K562 (cell line): ENCODE results near the gene WWOX. TPM values are rescaled to one million over a fixed set of nuclear protein-coding genes. Genes with fewer than 3 reads are reported as not detected.

ENCODE experiments used
- ATAC-seq: fragments of 200-7000 bp; cut with Tn5 transposase; 3 replicates; pipeline ENCODE4 v1.9.1; 2020; ENCODE audit warnings: moderate library complexity
- BruUV-seq: library from RNA; stranded (reverse); fragments of 400-500 nt; replicated peaks from 2 replicates; lab custom pipeline; 2021; lab: Mats Ljungman, UMichigan
- CTCF ChIA-PET: fragments of 300-600 bp; formaldehyde crosslinking; extraction: SDS; loops from one replicate; lab custom pipeline; 2021; ENCODE audit warnings: low intra/inter-chr PET ratio; lab: Yijun Ruan, JAX
- POLR2A ChIA-PET: fragments of 300-600, 350-650 bp; sonication (Branson Sonifier 250); formaldehyde crosslinking; extraction: SDS; loops from one replicate; lab custom pipeline; 2021; ENCODE audit warnings: antibody characterized with exemption, inconsistent platforms; lab: Yijun Ruan, JAX
- DNase-seq, 4 experiments: peaks; one replicate each; pipeline versions ENCODE4 v3.0.0 to v3.0.0-alpha.2; 2011 to 2018; ENCODE audit warnings: low spot score in 3 of 4, mixed read lengths in 3 of 4; ENCODE audit errors: extremely low read depth in 1 of 4
- FAIRE-seq: peaks from 2 replicates; lab custom pipeline; 2011; peaks lifted over from hg19 to GRCh38; lab: Jason Lieb, UNC
- H2AFZ ChIP-seq: 2 replicates; pipeline ENCODE4 v1.6.0; 2011; ENCODE audit warnings: low read depth, low read length, control low read depth, inconsistent platforms
- H3K27ac ChIP-seq: fragments of 200-600 bp; 3 replicates; pipeline ENCODE4 v1.8.0; 2011; ENCODE audit warnings: low read depth, mild to moderate bottlenecking, control low read depth, inconsistent platforms, low read length, moderate library complexity, mixed read lengths; ENCODE audit errors: extremely low read depth
- H3K27me3 ChIP-seq, 2 experiments: fragments of 300-600 bp in 1 of 2; 2 replicates in 1 of 2; 3 replicates in 1 of 2; pipeline versions ENCODE4 v1.6.0 to v1.8.0; 2011; ENCODE audit warnings: inconsistent platforms in 2 of 2, low read length in 2 of 2, mild to moderate bottlenecking in 1 of 2, mixed read lengths in 1 of 2, moderate library complexity in 1 of 2; ENCODE audit not compliant: control insufficient read depth in 2 of 2, insufficient read depth in 2 of 2
- H3K36me3 ChIP-seq: fragments of 300-600 bp; 3 replicates; pipeline ENCODE4 v1.8.0; 2011; ENCODE audit warnings: mild to moderate bottlenecking, low read length, inconsistent platforms; ENCODE audit not compliant: control insufficient read depth, insufficient read depth
- H3K4me1 ChIP-seq, 2 experiments: fragments of 200-600 bp in 1 of 2; replicated peaks in 1 of 2; 2 replicates in 1 of 2; 3 replicates in 1 of 2; pipeline versions ENCODE4 v1.5.1 to v1.8.0; 2011; ENCODE audit warnings: inconsistent platforms in 2 of 2, low read length in 2 of 2, mild to moderate bottlenecking in 1 of 2, mixed read lengths in 1 of 2, moderate library complexity in 1 of 2; ENCODE audit not compliant: control insufficient read depth in 2 of 2, insufficient read depth in 2 of 2
- H3K4me2 ChIP-seq: 2 replicates; pipeline ENCODE4 v1.6.1; 2011; ENCODE audit warnings: low read length, control low read depth, inconsistent platforms, mixed read lengths; ENCODE audit not compliant: insufficient read depth
- H3K4me3 ChIP-seq: fragments of 200-600 bp; sonication (generic), shearing (Covaris generic); 2 replicates; pipeline ENCODE4 v1.5.1; 2016; ENCODE audit warnings: control low read depth, inconsistent platforms
- H3K79me2 ChIP-seq: fragments of 200-600 bp; 3 replicates; pipeline ENCODE4 v1.8.0; 2011; ENCODE audit warnings: low read length, inconsistent platforms; ENCODE audit not compliant: control insufficient read depth, insufficient read depth
- H3K9ac ChIP-seq, 2 experiments: 2 replicates each; pipeline versions ENCODE4 v1.6.0 to v1.6.1; 2011; ENCODE audit warnings: low read depth in 2 of 2, low read length in 2 of 2, control low read depth in 1 of 2, inconsistent platforms in 1 of 2, mild to moderate bottlenecking in 1 of 2, mixed read lengths in 1 of 2; ENCODE audit not compliant: insufficient read depth in 1 of 2
- H3K9me1 ChIP-seq: one replicate; pipeline ENCODE4 v1.6.0; 2011; ENCODE audit warnings: inconsistent platforms, mild to moderate bottlenecking, low read length, moderate library complexity; ENCODE audit not compliant: control insufficient read depth, insufficient read depth
- H3K9me3 ChIP-seq: replicated peaks from 2 replicates; pipeline ENCODE4 v1.5.1; 2011; ENCODE audit warnings: low read depth, low read length, inconsistent platforms; ENCODE audit not compliant: control insufficient read depth, insufficient read depth
- H4K20me1 ChIP-seq: replicated peaks from 2 replicates; pipeline ENCODE4 v1.6.1; 2011; ENCODE audit warnings: low read length, inconsistent platforms, mixed read lengths; ENCODE audit not compliant: control insufficient read depth, insufficient read depth
- CBFB ChIP-seq: sonication (generic); formaldehyde crosslinking; IDR thresholded peaks from 2 replicates; pipeline ENCODE4 v1.4.0; 2020; ENCODE audit warnings: mild to moderate bottlenecking, missing genetic modification reagents
- CEBPB ChIP-seq: fragments of 450-650 bp; IDR thresholded peaks from 2 replicates; pipeline ENCODE4 v1.6.1; 2016; ENCODE audit warnings: missing genetic modification characterization, missing compliant biosample characterization
- CEBPG ChIP-seq, 3 experiments: fragments of 200-800 bp in 1 of 3; sonication (Bioruptor generic) in 1 of 3; sonication (generic) in 1 of 3; formaldehyde crosslinking in 1 of 3; IDR thresholded peaks in 2 of 3; conservative IDR thresholded peaks in 1 of 3; 2 replicates each; pipeline versions ENCODE4 v1.6.1 to v1.8.0; 2016 to 2022; ENCODE audit warnings: missing compliant biosample characterization in 2 of 3, missing genetic modification characterization in 2 of 3, mild to moderate bottlenecking in 1 of 3, missing genetic modification reagents in 1 of 3
- CREBBP ChIP-seq: IDR thresholded peaks from one replicate; pipeline ENCODE4 v1.6.1; 2012; ENCODE audit warnings: low read depth, mild to moderate bottlenecking, control low read depth, inconsistent platforms, low read length
- KLF13 ChIP-seq: fragments of 450-650 bp; IDR thresholded peaks from 2 replicates; pipeline ENCODE4 v1.6.1; 2016; ENCODE audit warnings: missing genetic modification characterization, low read depth, mild to moderate bottlenecking, missing compliant biosample characterization, moderate library complexity, borderline replicate concordance
- PTRF ChIP-seq: fragments of 450-650 bp; IDR thresholded peaks from 2 replicates; pipeline ENCODE4 v1.6.1; 2016; ENCODE audit warnings: mild to moderate bottlenecking, missing genetic modification characterization, missing compliant biosample characterization
- ZNF507 ChIP-seq: conservative IDR thresholded peaks from 2 replicates; pipeline ENCODE4 v1.6.1; 2017; ENCODE audit warnings: missing genetic modification characterization, missing compliant biosample characterization
- WGBS: fragments of 100-300 bp; shearing (Covaris generic); methylation state at CpG from one replicate; pipeline ENCODE4 v1.1.6; 2016; ENCODE audit warnings: low coverage, mixed read lengths; ENCODE audit not compliant: insufficient coverage; ENCODE audit errors: missing lambda C conversion rate; 5-methylcytosine and 5-hydroxymethylcytosine counted together
- in situ Hi-C: fragments of 300-500 bp; cut with MboI; formaldehyde crosslinking; loops from 4 replicates; pipeline ENCODE4 v1.15.0; 2018; ENCODE audit warnings: inconsistent platforms, mixed read lengths
- intact Hi-C: fragments of 100-400 bp; cut with micrococcal nuclease; formaldehyde crosslinking; loops from 2 replicates; pipeline ENCODE4 v1.14.2; 2022
- polyA plus RNA-seq, 8 experiments: library from polyadenylated mRNA; depleted of rRNA in 4 of 8; stranded (reverse) in 5 of 8; unstranded in 3 of 8; fragments of >200 nt; fragmentation: Nextera tagmentation in 2 of 8; fragmentation: Illumina TruSeq in 1 of 8; extraction: Ambion mirVana in 2 of 8; extraction: Trizol in 1 of 8; gene quantifications; 2 replicates each; pipeline versions ENCODE4 v1.2.1 to v1.2.3, GENCODE V29; 2011 to 2014; ENCODE audit warnings: inconsistent platforms in 1 of 8, missing spikeins in 1 of 8
- total RNA-seq, 7 experiments: library from RNA; depleted of rRNA in 6 of 7; stranded (reverse); fragments of >200 nt in 6 of 7; fragmentation: Illumina TruSeq in 2 of 7; extraction: Trizol in 2 of 7; gene quantifications; 2 replicates each; pipeline versions ENCODE4 v1.2.1 to v1.2.3, GENCODE V29; 2011 to 2021; ENCODE audit warnings: low replicate concordance in 1 of 7

Gene WWOX
- total and polyA plus RNA-seq, 9 of the 15 experiments (the other 6 are each of a cell fraction or from before 2014, with no cell fraction given), result 1.6 to 22.7 (median 8.1) TPM

DNA sequence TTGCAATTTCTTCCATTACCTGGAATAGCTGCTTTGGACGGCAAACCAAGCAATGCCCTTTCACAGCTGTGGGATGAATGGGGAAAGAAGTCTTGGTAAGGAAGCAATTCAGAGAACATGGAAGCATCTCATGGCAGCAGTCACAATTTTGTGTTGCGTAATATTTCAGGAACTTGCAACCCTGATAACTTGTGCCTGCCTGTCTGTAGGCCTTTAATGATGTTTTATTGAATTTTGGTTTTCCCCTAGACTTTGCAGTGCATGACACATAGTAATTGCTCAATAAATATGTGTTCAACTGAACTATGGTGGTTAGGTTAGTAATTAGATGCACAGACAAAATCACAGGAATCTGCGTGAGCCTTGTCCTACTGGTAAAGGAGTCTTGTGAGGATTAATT, 439.5 kb downstream of the WWOX start:
- TF ChIP-seq CEBPG (CRISPR knock-in tag; IDR thresholded peaks at IDR 0.05), result no peak
- peak; percentile 53 to 91; a peak in 3 of 4 replicates for TF ChIP-seq CEBPG (tag; conservative IDR thresholded peaks at IDR 0.05 in 1 of 2, IDR thresholded peaks at IDR 0.05 in 1 of 2)
- no peak for TF ChIP-seq CREBBP
- TF ChIP-seq KLF13, result no peak
- no peak for TF ChIP-seq ZNF507
- TF ChIP-seq PTRF (tag), result no peak
- TF ChIP-seq CEBPB (tag), result peak; percentile 80
- TF ChIP-seq, all 486 proteins: peak for 2
- Histone ChIP-seq H3K9me3 (no peaks in the 10 kb centered on the region), H2AFZ (no peak overlapping the region), H3K36me3 (no peaks in the 10 kb centered on the region), H3K9me1 (no peaks in the 10 kb centered on the region), H3K4me1 (no peaks in the 10 kb centered on the region), H3K79me2 (no peaks in the 10 kb centered on the region), H3K9ac (no peak overlapping the region), H4K20me1 (0 out of 2 replicates have a peak, but pooled peaks cover 2% of the 10 kb centered on the region), H3K27me3 (peaks cover 7 to 9% of the 10 kb centered on the region in 2 experiments; a peak in 3 of 5 replicates), H3K4me2 (no peak overlapping the region), H3K4me3 (no peak overlapping the region), H3K27ac (no peak overlapping the region)
- ChIA-PET POLR2A (no interaction called here), CTCF (no interaction called here)
- 1% methylated on average over 3 of the region's 3 CpGs for WGBS
- FAIRE-seq, result no peak
- no peak for ATAC-seq
- intact Hi-C loops (no loop called here), in situ Hi-C loops (no loop called here)
- DNase-seq, result no peak
- BruUV-seq, result no TSS peak

- intact Hi-C loops, result no loop called here
- Histone ChIP-seq H3K4me1 (no peaks in the 10 kb centered on the region), H3K9ac (no peak overlapping the region), H3K79me2 (no peaks in the 10 kb centered on the region), H3K9me3 (no peaks in the 10 kb centered on the region), H2AFZ (no peak overlapping the region), H3K9me1 (no peaks in the 10 kb centered on the region), H3K27me3 (peaks cover 0 to 6% of the 10 kb centered on the region in 2 experiments; a peak in 2 of 5 replicates), H3K36me3 (no peaks in the 10 kb centered on the region), H3K4me3 (no peak overlapping the region), H3K27ac (no peak overlapping the region), H3K4me2 (no peak overlapping the region), H4K20me1 (no peaks in the 10 kb centered on the region)
- ChIA-PET POLR2A (no interaction called here), CTCF (no interaction called here)
- in situ Hi-C loops, result no loop called here
- TF ChIP-seq CEBPG (CRISPR knock-in tag; IDR thresholded peaks at IDR 0.05), result no peak
- peak in 1 of 2 experiments; percentile 84; a peak in 2 of 4 replicates for TF ChIP-seq CEBPG (tag; conservative IDR thresholded peaks at IDR 0.05 in 1 of 2, IDR thresholded peaks at IDR 0.05 in 1 of 2)
- TF ChIP-seq CEBPB (tag), result peak; percentile 84
- TF ChIP-seq CBFB (CRISPR knock-in tag), result no peak
- DNase-seq (no peak), FAIRE-seq (no peak), ATAC-seq (no peak)
- 3% methylated on average over 7 of the region's 7 CpGs for WGBS
- no TSS peak for BruUV-seq
Measured at GRCh38 chr16:78542419-78542818, 443.0 kb downstream of the WWOX start.
